ENCODE data around the gene TMEM244. TPM values are rescaled to one million over a fixed set of nuclear protein-coding genes. Genes with fewer than 3 reads are reported as not detected.

TMEM244 gene
- total and polyA plus RNA-seq, 11 donors, result not detected

GRCh38 chr6:129903082-129903481 is 42.0 kb upstream of the TMEM244 start:
- no peaks in the 10 kb centered on the region for H3K27me3 ChIP-seq
- DNase-seq (no peak), ATAC-seq (no peak)
- H3K27ac ChIP-seq, result no peak overlapping the region
- no peaks in the 10 kb centered on the region for H3K36me3 ChIP-seq
- no peaks in the 10 kb centered on the region for H3K4me1 ChIP-seq
- TF ChIP-seq POLR2A (IDR thresholded peaks at IDR 0.05), result no peak
- no peak for TF ChIP-seq CTCF (IDR thresholded peaks at IDR 0.05)
- intact Hi-C loops (cut with DNase I), result no loop called here
- H3K4me3 ChIP-seq, result no peak overlapping the region
- peaks cover 0 to 9% (median 0%) of the 10 kb centered on the region in 12 donors for H3K9me3 ChIP-seq

GRCh38 chr6:129902681-129903080 is 41.6 kb upstream of the TMEM244 start:
- H3K27me3 ChIP-seq, result no peaks in the 10 kb centered on the region
- TF ChIP-seq POLR2A (IDR thresholded peaks at IDR 0.05) (no peak), CTCF (IDR thresholded peaks at IDR 0.05) (no peak)
- no peak overlapping the region for H3K4me3 ChIP-seq
- DNase-seq (no peak), ATAC-seq (no peak)
- intact Hi-C loops (cut with DNase I), result no loop called here
- no peaks in the 10 kb centered on the region for H3K4me1 ChIP-seq
- no peaks in the 10 kb centered on the region for H3K36me3 ChIP-seq
- WGBS, 4 donors, result 79 to 95% (median 82%) methylated on average over 1 of the region's 1 CpG
- no peak overlapping the region for H3K27ac ChIP-seq
- peaks cover 0 to 9% (median 0%) of the 10 kb centered on the region in 12 donors for H3K9me3 ChIP-seq

GRCh38 chr6:129901910-129902309 is 40.8 kb upstream of the TMEM244 start:
- intact Hi-C loops (cut with DNase I), result no loop called here
- Histone ChIP-seq H3K9me3 (peaks cover 0 to 9% (median 0%) of the 10 kb centered on the region in 12 donors), H3K27ac (no peak overlapping the region), H3K27me3 (no peaks in the 10 kb centered on the region), H3K36me3 (no peaks in the 10 kb centered on the region), H3K4me1 (no peaks in the 10 kb centered on the region), H3K4me3 (no peak overlapping the region)
- DNase-seq (no peak), ATAC-seq (no peak)
- TF ChIP-seq CTCF (IDR thresholded peaks at IDR 0.05) (no peak), POLR2A (IDR thresholded peaks at IDR 0.05) (no peak)

GRCh38 chr6:129895692-129896091 is 34.6 kb upstream of the TMEM244 start:
- Histone ChIP-seq H3K27me3 (no peaks in the 10 kb centered on the region), H3K4me1 (peaks cover 0 to 14% (median 0%) of the 10 kb centered on the region in 12 donors), H3K9me3 (no peaks in the 10 kb centered on the region), H3K4me3 (no peak overlapping the region), H3K36me3 (no peaks in the 10 kb centered on the region), H3K27ac (no peak overlapping the region)
- intact Hi-C loops (cut with DNase I), result loop anchor here in 3 of 10 donors (2.0 to 10.0 kb wide), 2 partner anchors 119 to 125 kb away; partner anchors contain the start of gene L3MBTL3 (in 2 of the 3)
- no peak for ATAC-seq
- TF ChIP-seq POLR2A (IDR thresholded peaks at IDR 0.05) (no peak), CTCF (IDR thresholded peaks at IDR 0.05) (no peak)
- DNase-seq, result no peak

Data from heart left ventricle (tissue), 16 donors.